HepG2 (cell line): ENCODE results near the gene FGF19. TPM values are rescaled to one million over a fixed set of nuclear protein-coding genes. Genes with fewer than 3 reads are reported as not detected.
A peak's percentile ranks its signal among the peaks of the same experiment; 100 is the strongest.

Source experiments
- ATF1 ChIP-seq: IDR thresholded peaks from 2 replicates; pipeline ENCODE4 v1.6.1; 2016; ENCODE audit warnings: mild to moderate bottlenecking, control low read depth
- CCAR2 ChIP-seq: fragments of 200-400 bp; formaldehyde crosslinking; optimal IDR thresholded peaks from 2 replicates; pipeline ENCODE3; 2018; ENCODE audit warnings: low read depth, mild to moderate bottlenecking, low read length, moderate library complexity
- CREB1 ChIP-seq, 2 experiments: fragments of 450-650 bp in 1 of 2; IDR thresholded peaks; 2 replicates each; pipeline ENCODE4 v1.6.1; 2016 to 2017; ENCODE audit warnings: control low read depth in 1 of 2, mild to moderate bottlenecking in 1 of 2, missing compliant biosample characterization in 1 of 2, missing genetic modification characterization in 1 of 2
- DRAP1 ChIP-seq: IDR thresholded peaks from 2 replicates; pipeline ENCODE4 v1.6.1; 2016; ENCODE audit warnings: missing genetic modification reagents, missing compliant biosample characterization
- KLF12 ChIP-seq: sonication (generic); formaldehyde crosslinking; IDR thresholded peaks from 2 replicates; pipeline ENCODE4 v1.4.0; 2020; ENCODE audit warnings: missing genetic modification reagents, borderline replicate concordance
- KLF16 ChIP-seq, 2 experiments: sonication (generic) in 1 of 2; formaldehyde crosslinking in 1 of 2; IDR thresholded peaks; 2 replicates each; pipeline versions ENCODE4 v1.6.1 to v1.8.0; 2016 to 2023; ENCODE audit warnings: missing genetic modification reagents in 2 of 2, missing compliant biosample characterization in 1 of 2
- PHF8 ChIP-seq: sonication (generic); formaldehyde crosslinking; IDR thresholded peaks from 2 replicates; pipeline ENCODE4 v1.5.0; 2020; ENCODE audit warnings: missing genetic modification reagents
- PTBP1 ChIP-seq: fragments of 200-400 bp; formaldehyde crosslinking; IDR thresholded peaks from 2 replicates; pipeline ENCODE4 v1.6.1; 2018; ENCODE audit warnings: low read length, low read depth; ENCODE audit not compliant: poor library complexity, severe bottlenecking
- SRSF4 ChIP-seq: fragments of 200-400 bp; formaldehyde crosslinking; IDR thresholded peaks from one replicate; pipeline ENCODE4 v1.6.1; 2018; ENCODE audit warnings: mild to moderate bottlenecking, low read depth, low read length, moderate library complexity; ENCODE audit not compliant: poor library complexity, severe bottlenecking
- SUZ12 ChIP-seq: fragments of 150-350 bp; IDR thresholded peaks from 2 replicates; pipeline ENCODE4 v1.6.1; 2014; ENCODE audit warnings: low read depth, low read length
- TOPORS ChIP-seq: sonication (generic); formaldehyde crosslinking; IDR thresholded peaks from 2 replicates; pipeline ENCODE4 v1.8.0; 2023; ENCODE audit warnings: mild to moderate bottlenecking, missing genetic modification reagents
- ZBTB42 ChIP-seq: sonication (generic); formaldehyde crosslinking; IDR thresholded peaks from 2 replicates; pipeline ENCODE4 v1.5.0; 2020; ENCODE audit warnings: mild to moderate bottlenecking, missing genetic modification reagents
- ZBTB44 ChIP-seq: sonication (generic); formaldehyde crosslinking; IDR thresholded peaks from 2 replicates; pipeline ENCODE4 v1.4.0; 2020; ENCODE audit warnings: missing genetic modification reagents
- ZNF180 ChIP-seq: sonication (generic); formaldehyde crosslinking; IDR thresholded peaks from 2 replicates; pipeline ENCODE4 v1.4.0; 2020; ENCODE audit warnings: low read depth, missing genetic modification reagents, borderline replicate concordance
- ZNF24 ChIP-seq: fragments of 450-650 bp; IDR thresholded peaks from 2 replicates; pipeline ENCODE4 v1.6.1; 2017; ENCODE audit warnings: antibody characterized with exemption, mild to moderate bottlenecking
- ZNF484 ChIP-seq: sonication (generic); formaldehyde crosslinking; IDR thresholded peaks from 2 replicates; pipeline ENCODE4 v1.5.1; 2020; ENCODE audit warnings: mild to moderate bottlenecking, low read depth, missing genetic modification reagents, borderline replicate concordance
- ZNF562 ChIP-seq: sonication (generic); formaldehyde crosslinking; IDR thresholded peaks from 2 replicates; pipeline ENCODE4 v1.8.0; 2022; ENCODE audit warnings: missing genetic modification reagents, borderline replicate concordance
- ZNF772 ChIP-seq: sonication (generic); formaldehyde crosslinking; IDR thresholded peaks from 2 replicates; pipeline ENCODE4 v1.5.0; 2020; ENCODE audit warnings: mild to moderate bottlenecking, missing genetic modification reagents
- polyA plus RNA-seq, 8 experiments: library from polyadenylated mRNA; depleted of rRNA in 3 of 8; stranded (reverse) in 7 of 8; unstranded in 1 of 8; fragments of >200 nt; fragmentation: Illumina TruSeq in 4 of 8; extraction: Trizol in 4 of 8; gene quantifications; 2 replicates each; pipeline versions ENCODE4 v1.2.1 to v1.2.3, GENCODE V29; 2011 to 2016; ENCODE audit warnings: low read depth in 4 of 8, missing spikeins in 1 of 8, mixed read lengths in 1 of 8; ENCODE audit not compliant: insufficient read depth in 1 of 8
- total RNA-seq, 5 experiments: library from RNA; depleted of rRNA; stranded (reverse); fragments of >200 nt; fragmentation: Illumina TruSeq; extraction: Trizol; gene quantifications; 2 replicates each; pipeline ENCODE4 v1.2.3, GENCODE V29; 2016; ENCODE audit warnings: low read depth in 1 of 5
- TF ChIP-seq, protein P1 (sequence below): sonication (generic); formaldehyde crosslinking; IDR thresholded peaks from 2 replicates; pipeline ENCODE4 v1.5.0; 2020; ENCODE audit warnings: mild to moderate bottlenecking, missing genetic modification reagents, moderate library complexity
- TF ChIP-seq, protein P2 (sequence below): sonication (generic); formaldehyde crosslinking; IDR thresholded peaks from 2 replicates; pipeline ENCODE4 v1.9.0; 2021; ENCODE audit warnings: missing genetic modification reagents, borderline replicate concordance

The FGF19 gene
- total and polyA plus RNA-seq, 2 of the 13 experiments (the other 11 are each of a cell fraction or from before 2014, with no cell fraction given), result 0.07 TPM; not detected in 1

DNA sequence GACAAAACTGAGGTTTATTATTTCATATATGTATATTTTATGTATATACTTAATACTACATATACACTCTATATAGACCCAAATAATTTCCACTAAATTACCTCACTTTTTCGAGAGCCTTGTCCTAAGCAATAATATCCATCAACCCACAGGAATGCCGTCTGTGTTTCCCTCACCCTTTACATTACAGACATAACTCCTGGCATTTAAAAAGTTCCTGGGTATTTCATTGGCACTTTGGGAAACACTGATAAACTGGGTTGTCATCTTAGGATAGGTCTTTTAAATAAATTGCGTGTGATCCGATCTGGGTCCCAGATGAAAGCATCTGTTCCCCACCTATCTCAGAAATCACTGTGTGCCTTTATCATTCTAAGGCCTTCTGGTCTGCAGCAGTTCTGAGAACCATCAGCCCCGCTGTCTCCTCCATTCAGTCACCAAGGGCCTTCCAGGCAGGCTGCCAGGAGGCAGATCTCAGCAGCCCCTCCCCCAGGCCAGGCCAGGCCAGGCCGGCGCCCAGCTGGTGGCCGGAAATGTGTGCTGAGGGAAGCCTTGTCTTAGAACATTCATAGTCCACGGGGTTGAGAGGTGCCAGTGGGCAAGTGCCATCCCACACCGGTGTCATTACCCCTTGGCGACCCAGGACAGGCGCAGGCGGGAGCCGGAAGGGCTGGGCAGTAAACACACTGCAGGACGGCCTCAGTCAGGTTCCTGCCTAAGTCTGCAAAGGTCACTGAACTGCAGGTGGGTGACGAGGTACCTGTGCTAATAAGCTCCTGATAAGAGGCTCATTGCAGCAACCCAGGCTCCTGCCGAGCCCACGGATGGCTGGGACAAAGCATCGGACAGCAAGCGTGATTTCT is 3.3 kb downstream of the FGF19 start (continued):
- TF ChIP-seq CCAR2, result no peak
- no peak for TF ChIP-seq TOPORS
- no peak for TF ChIP-seq ZNF562 (CRISPR knock-in tag)
- TF ChIP-seq KLF16 (CRISPR knock-in tag; IDR thresholded peaks at IDR 0.05), result 0 out of 4 replicates have a peak, but pooled peaks of 1 of the 2 experiments have one; percentile 51
- no peak for TF ChIP-seq CREB1 (IDR thresholded peaks at IDR 0.05)
- peak; percentile 61; the same call in 1 of the 2 replicates for TF ChIP-seq CREB1 (CRISPR knock-in tag; IDR thresholded peaks at IDR 0.05)
- no peak for TF ChIP-seq SRSF4
- TF ChIP-seq, protein P1, sequence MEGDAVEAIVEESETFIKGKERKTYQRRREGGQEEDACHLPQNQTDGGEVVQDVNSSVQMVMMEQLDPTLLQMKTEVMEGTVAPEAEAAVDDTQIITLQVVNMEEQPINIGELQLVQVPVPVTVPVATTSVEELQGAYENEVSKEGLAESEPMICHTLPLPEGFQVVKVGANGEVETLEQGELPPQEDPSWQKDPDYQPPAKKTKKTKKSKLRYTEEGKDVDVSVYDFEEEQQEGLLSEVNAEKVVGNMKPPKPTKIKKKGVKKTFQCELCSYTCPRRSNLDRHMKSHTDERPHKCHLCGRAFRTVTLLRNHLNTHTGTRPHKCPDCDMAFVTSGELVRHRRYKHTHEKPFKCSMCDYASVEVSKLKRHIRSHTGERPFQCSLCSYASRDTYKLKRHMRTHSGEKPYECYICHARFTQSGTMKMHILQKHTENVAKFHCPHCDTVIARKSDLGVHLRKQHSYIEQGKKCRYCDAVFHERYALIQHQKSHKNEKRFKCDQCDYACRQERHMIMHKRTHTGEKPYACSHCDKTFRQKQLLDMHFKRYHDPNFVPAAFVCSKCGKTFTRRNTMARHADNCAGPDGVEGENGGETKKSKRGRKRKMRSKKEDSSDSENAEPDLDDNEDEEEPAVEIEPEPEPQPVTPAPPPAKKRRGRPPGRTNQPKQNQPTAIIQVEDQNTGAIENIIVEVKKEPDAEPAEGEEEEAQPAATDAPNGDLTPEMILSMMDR (CRISPR knock-in tag), result peak; percentile 26
- no peak for TF ChIP-seq PTBP1
- peak; percentile 40; the same call in 1 of the 2 replicates for TF ChIP-seq PHF8 (CRISPR knock-in tag)
- no peak; the same call in 1 of the 2 replicates for TF ChIP-seq ZNF772 (CRISPR knock-in tag)
- TF ChIP-seq ZBTB44 (CRISPR knock-in tag), result no peak
- TF ChIP-seq KLF12, result no peak
- TF ChIP-seq DRAP1 (CRISPR knock-in tag), result no peak
- TF ChIP-seq SUZ12, result no peak
- TF ChIP-seq, protein P2, sequence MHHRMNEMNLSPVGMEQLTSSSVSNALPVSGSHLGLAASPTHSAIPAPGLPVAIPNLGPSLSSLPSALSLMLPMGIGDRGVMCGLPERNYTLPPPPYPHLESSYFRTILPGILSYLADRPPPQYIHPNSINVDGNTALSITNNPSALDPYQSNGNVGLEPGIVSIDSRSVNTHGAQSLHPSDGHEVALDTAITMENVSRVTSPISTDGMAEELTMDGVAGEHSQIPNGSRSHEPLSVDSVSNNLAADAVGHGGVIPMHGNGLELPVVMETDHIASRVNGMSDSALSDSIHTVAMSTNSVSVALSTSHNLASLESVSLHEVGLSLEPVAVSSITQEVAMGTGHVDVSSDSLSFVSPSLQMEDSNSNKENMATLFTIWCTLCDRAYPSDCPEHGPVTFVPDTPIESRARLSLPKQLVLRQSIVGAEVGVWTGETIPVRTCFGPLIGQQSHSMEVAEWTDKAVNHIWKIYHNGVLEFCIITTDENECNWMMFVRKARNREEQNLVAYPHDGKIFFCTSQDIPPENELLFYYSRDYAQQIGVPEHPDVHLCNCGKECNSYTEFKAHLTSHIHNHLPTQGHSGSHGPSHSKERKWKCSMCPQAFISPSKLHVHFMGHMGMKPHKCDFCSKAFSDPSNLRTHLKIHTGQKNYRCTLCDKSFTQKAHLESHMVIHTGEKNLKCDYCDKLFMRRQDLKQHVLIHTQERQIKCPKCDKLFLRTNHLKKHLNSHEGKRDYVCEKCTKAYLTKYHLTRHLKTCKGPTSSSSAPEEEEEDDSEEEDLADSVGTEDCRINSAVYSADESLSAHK (CRISPR knock-in tag), result no peak
- TF ChIP-seq ATF1, result no peak
- no peak for TF ChIP-seq ZNF180 (CRISPR knock-in tag)
- no peak for TF ChIP-seq ZNF24
- no peak for TF ChIP-seq ZNF484 (CRISPR knock-in tag)
- no peak for TF ChIP-seq ZBTB42 (CRISPR knock-in tag)
